Glomerular visceral epithelial cell (primary cell): ENCODE measurements around the gene OR4X2.
"Not testable (repeated sequence)": the region's sequence is repeated elsewhere in the genome, so short reads cannot be mapped to it uniquely, and the experiment has no call there.

ENCODE experiments used
- DNase-seq: peaks from one replicate; pipeline ENCODE4 v3.0.0-alpha.2; 2016; ENCODE audit errors: extremely low spot score

Gene OR4X2

GRCh38 chr11:48244804-48245203 is at the start of gene OR4X2:
TSS of gene OR4X2 (plus strand) at chr11:48245104. CDS start at chr11:48245104, 0 bp downstream.
- no peak for DNase-seq

- no peak for DNase-seq
Observed at GRCh38 chr11:48207881-48208280, 37.0 kb upstream of the OR4X2 start.

- DNase-seq, result peak; percentile 2
Observed at GRCh38 chr11:48210052-48210451, 34.9 kb upstream of the OR4X2 start.

- no peak for DNase-seq
Observed at GRCh38 chr11:48216510-48216909, 28.4 kb upstream of the OR4X2 start, which contains the start of gene OR4B1. TSS of gene OR4B1 (plus strand) at chr11:48216810. CDS start at chr11:48216810, 0 bp downstream.

- DNase-seq, result no peak
Observed at GRCh38 chr11:48228761-48229160, 16.1 kb upstream of the OR4X2 start.

GRCh38 chr11:48230057-48230456 is 14.8 kb upstream of the OR4X2 start:
- not testable (repeated sequence) for DNase-seq

GRCh38 chr11:48237727-48238126 is 7.2 kb upstream of the OR4X2 start:
- DNase-seq, result no peak

- DNase-seq, result no peak
Observed at GRCh38 chr11:48242501-48242900, 2.4 kb upstream of the OR4X2 start.

- no peak for DNase-seq
Observed at GRCh38 chr11:48248902-48249301, 4.0 kb downstream of the OR4X2 start.

- no peak for DNase-seq
Observed at GRCh38 chr11:48261600-48261999, 16.7 kb downstream of the OR4X2 start.

- DNase-seq, result no peak
Observed at GRCh38 chr11:48263423-48263911, 18.6 kb downstream of the OR4X2 start, which contains the start of gene OR4X1. TSS of gene OR4X1 (plus strand) at chr11:48263861. CDS start at chr11:48263861, 0 bp downstream.

- no peak for DNase-seq
Observed at GRCh38 chr11:48270621-48271020, 25.7 kb downstream of the OR4X2 start.

- no peak for DNase-seq
Observed at GRCh38 chr11:48272606-48273005, 27.7 kb downstream of the OR4X2 start.
